A204.1 (cell line): ENCODE results near the gene FAM171A1.
"Not testable (repeated sequence)": the region's sequence is repeated elsewhere in the genome, so short reads cannot be mapped to it uniquely, and the experiment has no call there.

Experiments
- FAIRE-seq: peaks from 2 replicates; lab custom pipeline; 2012; peaks lifted over from hg19 to GRCh38; lab: Jason Lieb, UNC

Gene FAM171A1

DNA sequence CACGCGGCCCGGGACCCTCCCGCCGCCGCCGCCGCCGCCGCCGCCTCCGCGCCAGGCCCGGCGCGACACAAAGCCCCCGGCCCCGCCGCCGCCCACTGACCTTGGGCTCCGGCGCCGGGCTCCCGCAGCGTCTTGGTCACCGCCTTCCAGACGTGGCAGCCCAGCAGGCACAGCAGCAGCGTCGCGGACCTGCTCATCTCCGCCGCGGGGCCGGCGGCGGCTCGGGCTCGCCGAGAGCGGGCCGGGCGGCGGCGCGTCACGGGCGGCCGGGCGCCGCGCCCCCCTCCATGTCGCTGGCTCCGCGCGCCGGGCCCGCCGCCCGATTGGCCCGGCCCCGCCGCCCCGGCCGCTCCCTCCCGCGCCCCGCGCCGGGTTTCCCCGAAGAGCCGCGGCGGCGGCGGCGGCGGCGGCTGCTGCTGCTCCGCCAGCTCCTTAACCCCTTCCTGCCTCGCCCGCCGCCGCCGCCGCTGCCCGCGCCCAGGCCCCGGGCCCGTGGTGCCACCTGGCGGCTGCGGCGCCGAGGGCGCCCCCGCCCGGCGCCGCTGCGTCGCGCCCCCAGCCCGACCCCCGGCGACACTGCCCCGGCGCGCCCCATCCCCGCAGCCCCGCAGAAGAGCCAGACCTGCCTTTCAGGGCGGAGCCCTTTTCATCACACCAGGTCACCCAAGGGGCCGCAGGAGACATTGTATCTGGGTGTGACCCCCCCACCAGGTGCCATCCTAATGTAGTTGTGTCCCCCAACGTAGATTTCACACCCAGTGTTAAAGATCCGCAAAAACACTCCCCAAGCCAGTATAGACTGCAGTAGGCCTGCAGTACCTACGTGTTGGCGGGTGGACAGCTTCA, at the start of gene FAM171A1:
FAM171A1 (minus strand) TSS at position 434 of the 846 bp plus-strand sequence; CDS start at position 197, 237 bp downstream.
- FAIRE-seq = no peak

GRCh38 chr10:15420858-15421257, 49.8 kb upstream of the FAM171A1 start:
- no peak for FAIRE-seq

DNA sequence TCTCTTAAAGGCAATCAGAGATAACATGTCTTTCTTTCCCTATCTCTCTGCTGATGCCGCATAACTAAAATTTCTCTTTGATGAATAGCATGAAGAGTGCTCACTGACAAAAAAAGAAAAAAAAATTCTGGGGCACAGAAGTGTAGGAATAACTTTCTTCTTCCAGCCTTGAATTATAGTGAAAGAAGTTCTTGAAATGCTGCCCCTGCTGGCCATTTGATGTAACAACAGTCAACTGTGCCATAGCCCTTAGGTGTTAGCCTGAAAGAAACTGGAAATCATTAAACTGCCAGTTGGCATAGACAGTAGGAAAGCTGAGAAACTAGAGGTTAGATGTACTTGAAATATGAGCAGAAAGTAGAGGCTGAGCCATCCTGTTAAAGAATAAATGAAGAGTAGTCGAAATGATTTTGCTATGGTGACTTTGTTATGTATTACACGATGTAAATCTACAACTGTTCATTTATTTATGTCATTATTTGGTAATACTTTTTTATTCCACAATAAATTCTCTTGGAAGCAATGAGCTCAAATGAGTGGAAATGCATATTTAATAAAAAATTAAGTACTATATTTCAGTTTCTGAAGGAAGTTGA, 48.3 kb upstream of the FAM171A1 start:
- no peak for FAIRE-seq

GRCh38 chr10:15416034-15416433, 44.9 kb upstream of the FAM171A1 start:
- FAIRE-seq = no peak

DNA sequence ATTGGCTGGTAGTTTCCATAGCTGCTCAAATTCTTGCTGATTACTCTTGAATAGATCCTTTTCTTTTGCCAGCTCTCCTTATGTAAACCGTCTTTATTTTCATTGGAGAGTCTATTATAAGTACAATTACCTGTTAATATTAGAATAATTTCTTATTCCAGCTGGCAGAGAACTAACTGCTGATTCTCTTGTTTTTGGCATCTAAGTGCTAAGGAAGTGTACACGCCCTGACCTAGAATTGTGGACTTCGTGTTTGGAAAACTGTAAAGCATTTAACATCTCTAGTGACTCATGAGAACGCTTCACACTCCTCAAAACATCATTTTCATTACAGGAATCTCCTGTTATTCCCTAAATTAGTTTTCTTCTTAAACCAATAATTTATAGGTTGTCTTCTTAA, 39.9 kb upstream of the FAM171A1 start:
- FAIRE-seq = no peak

- FAIRE-seq = not testable (repeated sequence)
These were observed 38.3 kb upstream of the FAM171A1 start for GRCh38 chr10:15409350-15409749.

DNA sequence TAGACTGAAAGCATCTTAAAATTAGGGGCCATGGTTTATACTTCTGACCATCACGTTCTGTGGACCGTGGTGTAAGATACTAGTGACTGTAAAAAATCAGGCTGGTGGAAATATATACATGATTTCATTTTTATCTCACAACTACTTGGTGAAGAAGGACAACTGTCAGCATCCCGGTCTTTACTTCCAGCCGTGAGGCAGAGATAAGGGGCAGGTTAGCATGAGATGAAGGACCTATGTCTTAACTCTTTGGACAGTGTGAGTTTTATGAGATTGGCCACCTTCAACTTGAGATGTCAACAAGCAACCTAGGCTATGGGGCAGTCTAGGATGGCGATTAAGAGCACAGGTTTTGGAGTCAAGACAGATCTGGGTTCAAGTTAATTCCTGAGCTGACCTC, 37.5 kb upstream of the FAM171A1 start:
- no peak for FAIRE-seq

DNA sequence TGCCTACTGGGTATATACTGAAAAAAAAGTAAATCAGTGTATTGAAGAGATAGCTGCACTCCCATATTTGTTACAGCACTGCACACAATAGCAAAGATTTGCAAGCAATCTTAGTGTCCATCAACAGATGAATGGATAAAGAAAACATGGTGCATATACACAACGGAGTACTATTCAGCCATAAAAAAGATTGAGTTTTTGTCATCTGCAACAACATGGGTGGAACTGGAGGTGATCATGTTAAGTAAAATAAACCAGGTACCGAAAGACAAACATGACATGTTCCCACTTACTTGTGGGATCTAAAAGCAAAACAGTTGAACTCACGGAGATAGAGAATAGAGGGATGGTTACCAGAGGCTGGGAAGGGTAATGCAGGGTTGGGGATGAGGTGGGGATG, 34.2 kb upstream of the FAM171A1 start:
- FAIRE-seq = no peak

- FAIRE-seq = no peak
These were observed 30.3 kb upstream of the FAM171A1 start for GRCh38 chr10:15401382-15401781.

- FAIRE-seq = not testable (repeated sequence)
These were observed 29.4 kb upstream of the FAM171A1 start for GRCh38 chr10:15400461-15400860.

DNA sequence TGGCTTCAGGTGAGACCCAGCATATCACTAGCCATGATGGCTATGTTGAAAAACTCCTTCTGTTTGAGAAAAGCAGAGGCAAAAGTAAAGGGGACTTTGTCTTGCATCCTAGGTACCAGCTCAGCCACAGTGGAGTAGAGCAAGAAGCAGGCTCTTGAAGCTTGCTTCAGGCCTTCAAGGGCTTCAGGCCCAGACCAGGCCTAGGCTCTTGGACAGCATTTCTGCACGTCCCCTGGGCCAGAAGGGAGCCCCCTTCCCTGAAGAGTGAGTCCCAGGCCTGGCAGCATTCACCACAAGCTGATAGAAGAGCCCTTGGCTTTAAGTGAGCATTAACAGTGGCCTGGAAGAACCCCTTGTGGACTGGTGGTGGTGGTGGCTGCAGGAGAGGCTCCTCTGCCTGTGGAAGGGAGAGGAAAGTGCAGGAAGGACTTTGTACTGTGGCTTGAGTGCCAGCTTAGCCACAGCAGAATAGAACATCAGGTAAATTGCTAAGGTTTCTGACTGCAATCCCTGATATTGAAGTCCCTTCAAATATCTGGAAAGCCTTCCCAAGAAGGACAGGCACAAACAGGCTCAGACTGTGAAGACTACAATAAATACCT, 28.1 kb upstream of the FAM171A1 start:
- no peak for FAIRE-seq

DNA sequence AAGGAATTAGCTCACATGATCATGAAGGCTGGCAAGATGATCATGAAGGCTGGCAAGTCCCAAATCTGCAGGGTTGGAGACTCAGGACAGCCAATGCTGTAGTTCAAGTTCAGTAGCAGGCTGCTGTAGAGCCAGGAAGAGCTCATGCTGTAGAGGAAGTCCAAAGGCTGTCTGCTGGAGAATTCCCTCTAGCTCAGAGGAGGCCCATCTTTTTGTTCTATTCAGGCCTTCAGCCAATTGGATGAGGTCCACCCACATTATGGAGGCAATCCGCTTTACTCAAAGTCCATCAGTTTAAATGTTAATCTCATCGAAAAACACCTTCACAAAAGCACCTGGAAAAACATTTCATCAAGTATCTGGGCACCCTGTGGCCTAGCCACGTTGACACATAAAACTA, 24.8 kb upstream of the FAM171A1 start:
- FAIRE-seq = no peak

DNA sequence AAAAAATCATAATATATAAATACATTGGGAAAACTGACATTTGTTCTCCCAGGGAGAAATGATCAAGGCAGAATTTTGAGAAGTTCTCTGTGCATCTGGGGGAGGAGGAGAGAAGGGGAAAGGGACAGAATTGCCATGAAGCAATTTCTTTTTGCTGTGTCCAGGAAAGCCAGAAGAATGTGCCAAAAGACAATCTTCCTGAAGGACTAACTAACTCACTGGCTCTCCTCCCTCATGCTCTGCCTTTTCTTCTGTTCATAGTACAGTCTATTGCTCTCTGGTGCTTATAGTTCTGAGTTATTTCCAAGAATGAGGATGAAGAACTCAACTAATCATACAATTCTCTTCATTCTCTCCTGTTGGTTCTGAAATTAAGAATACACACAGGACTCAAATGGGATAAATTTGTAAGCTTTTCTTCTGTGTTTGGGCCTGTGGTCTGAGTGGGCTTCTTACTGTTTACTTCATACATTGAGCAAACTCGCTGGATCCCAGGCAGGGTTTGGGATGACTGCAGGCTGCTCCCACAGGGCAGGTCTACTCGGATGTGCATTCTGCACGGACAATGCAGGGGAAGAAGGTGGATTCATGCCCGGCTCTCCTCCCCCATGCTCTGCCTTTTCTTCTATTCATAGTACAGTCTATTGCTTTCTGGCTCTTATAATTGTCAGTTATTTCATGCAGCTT, 22.2 kb upstream of the FAM171A1 start:
- FAIRE-seq = no peak

DNA sequence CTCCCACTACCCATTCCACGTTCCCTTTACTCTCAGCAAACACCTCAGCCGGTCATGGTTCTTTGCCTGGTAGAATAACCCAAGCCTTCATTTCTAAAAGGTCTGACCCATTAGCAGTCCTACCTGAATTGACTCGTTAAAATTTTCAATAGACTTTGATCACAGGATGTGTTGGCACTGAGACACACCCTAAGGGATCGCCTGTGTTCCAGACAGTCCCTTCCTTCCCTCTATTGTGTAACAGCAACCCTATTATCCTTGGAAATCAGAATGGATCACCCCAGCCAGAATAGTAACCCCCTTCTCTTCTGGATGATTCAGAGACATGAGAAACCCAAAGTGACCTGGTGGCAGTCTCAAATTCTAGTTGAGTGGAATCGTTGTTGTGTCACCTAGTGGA, 20.4 kb upstream of the FAM171A1 start:
- no peak for FAIRE-seq

DNA sequence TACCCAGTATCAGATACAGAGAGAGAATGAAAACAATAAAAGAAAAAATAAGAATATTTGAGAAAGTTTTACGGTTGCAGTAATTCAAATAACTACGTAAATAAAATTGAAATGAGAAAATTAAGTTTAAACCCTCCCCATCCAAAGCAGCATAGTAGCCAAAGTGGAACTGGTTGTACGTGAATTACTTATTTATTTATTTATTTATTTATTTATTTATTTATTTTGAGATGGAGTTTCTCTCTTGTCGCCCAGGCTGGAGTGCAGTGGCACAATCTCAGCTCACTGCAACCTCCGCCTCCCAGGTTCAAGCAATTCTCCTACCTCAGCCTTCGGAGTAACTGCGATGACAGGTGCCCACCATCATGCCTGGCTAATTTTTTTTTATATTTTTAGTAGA, 17.1 kb upstream of the FAM171A1 start:
- not testable (repeated sequence) for FAIRE-seq

DNA sequence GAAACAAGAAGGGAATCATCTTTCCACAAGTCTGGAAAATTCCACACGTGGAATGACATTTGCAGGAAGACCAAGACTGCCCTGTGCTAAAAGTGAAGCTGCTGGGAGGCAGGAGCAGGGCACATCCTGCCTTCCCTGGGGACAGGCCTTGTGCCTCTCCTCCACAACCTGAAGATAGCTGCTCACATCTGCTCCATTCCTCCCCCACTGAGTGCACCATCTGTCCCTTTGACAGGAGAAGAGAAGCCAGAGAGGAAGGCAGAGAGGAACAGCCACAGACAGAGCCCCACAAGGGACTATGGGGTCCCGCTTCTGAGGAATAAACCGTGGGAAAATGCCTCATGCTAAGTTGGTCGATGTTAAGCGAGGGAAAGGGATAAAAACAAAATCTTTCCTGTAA, 15.9 kb upstream of the FAM171A1 start:
- FAIRE-seq = no peak

DNA sequence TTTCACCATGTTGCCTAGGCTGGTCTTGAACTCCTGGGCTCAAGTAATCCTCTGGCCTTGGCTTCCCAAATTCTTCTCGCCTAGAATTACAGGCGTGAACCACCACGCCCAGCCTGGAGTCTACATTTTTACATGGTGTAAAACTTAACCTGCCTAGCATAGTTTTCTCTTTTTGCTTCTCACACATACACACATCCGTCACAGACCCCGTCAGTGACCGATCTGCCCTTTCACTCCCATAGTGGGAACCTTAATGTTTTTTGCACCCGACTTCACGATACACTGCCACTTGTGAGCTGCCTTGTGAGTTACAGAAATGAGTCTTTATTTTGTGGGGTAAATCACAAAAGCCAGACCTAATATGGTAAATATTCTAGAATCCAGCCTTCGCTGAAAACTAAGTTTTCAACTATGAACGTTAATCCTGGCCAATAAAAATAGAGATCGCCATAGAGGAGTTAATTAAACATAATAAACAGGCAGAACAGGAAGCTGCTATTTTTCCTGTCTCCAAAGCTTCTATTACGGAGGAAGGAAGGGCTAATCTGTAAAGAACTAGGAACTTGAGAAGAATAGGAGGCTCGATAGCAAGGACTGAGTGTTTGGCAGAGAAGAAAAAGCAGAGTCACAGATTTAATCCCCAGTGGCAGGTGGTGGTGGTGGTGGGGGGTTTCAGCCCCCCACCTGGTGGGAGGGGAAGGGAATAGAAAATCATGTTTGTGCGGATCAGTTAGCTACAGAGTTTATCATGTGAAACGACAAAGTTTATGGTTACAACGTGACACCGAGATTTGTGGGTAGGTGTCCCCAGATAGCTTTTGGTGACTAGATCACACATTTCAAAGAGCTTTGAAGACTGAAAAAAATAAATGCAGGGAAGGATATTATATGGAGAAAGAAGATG, 14.7 kb upstream of the FAM171A1 start:
- FAIRE-seq = no peak

- FAIRE-seq = no peak
These were observed 10.3 kb upstream of the FAM171A1 start for GRCh38 chr10:15381420-15381819.

DNA sequence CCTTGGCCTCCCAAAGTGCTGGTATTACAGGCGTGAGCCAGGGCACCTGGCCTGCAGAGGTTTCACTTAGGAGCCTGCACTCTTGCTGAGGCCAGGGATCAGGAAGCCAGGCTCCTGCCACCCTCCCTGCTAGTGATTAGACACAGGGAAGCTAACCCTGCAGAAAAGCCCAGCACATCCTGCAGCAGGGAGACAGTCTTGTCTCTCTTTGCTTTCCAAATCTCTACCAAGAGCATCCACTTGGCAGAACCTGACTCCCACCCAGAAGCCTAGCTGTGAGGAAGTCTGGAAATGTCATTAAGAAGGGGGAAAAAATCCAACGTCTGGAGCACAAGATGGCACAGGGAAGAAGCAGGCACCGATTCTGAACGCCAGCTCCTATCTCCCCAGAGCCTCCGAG, 8.0 kb upstream of the FAM171A1 start:
- no peak for FAIRE-seq

DNA sequence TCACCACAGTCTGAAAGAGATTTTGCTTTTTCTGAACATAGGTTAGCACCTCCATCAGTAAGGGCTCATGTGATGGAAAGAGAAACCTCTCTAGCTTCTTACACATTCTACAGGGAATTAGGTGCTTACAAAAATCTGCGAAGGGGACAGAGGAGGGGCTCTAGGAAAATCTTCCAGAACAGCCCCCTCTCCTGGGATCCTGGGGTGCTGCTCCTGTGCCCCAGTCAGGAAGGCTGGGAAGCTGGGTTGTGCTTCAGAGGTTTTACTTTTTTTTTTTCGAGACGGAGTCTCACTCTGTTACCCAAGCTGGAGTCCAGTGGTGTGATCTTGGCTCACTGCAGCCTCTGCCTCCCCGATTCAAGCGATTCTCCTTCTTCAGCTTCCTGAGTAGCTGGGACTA, 7.5 kb upstream of the FAM171A1 start:
- FAIRE-seq = no peak

GRCh38 chr10:15374566-15374965, 3.5 kb upstream of the FAM171A1 start:
- FAIRE-seq = no peak

DNA sequence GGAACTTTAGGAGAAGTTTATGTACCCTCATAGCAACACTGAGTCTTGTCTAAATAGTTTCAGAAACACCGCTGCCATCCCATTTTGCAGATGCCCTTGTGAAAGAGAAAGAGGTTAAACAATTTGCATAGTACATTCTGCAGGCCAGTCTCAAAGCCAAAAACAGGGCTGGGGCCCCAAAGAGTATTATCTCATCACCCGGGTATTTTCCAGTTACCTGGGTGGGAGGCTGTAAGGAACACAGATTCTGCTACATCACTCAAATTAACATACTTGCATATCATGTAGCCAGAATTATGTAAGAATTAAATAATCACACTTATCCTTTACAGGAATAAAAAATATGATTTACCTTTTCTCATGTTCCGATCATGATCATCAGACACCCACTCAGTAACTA, 3.1 kb upstream of the FAM171A1 start:
- no peak for FAIRE-seq
